BJ (cell line): ENCODE measurements around the gene LIG3. TPM values are rescaled to one million over a fixed set of nuclear protein-coding genes. Genes with fewer than 3 reads are reported as not detected.

Experiments
- CTCF ChIA-PET: fragments of 350-600 bp; formaldehyde crosslinking; extraction: SDS; loops from one replicate; lab custom pipeline; 2021; ENCODE audit warnings: antibody characterized with exemption, inconsistent platforms; lab: Yijun Ruan, JAX
- POLR2A ChIA-PET: fragments of 300-600 bp; sonication (Branson Sonifier 250); formaldehyde crosslinking; extraction: SDS; loops from one replicate; lab custom pipeline; 2021; ENCODE audit warnings: antibody characterized with exemption; lab: Charles Lee
- DNase-seq: peaks from one replicate; pipeline ENCODE4 v3.0.0-alpha.2; 2011; ENCODE audit warnings: low read depth
- H3K27me3 ChIP-seq: 2 replicates; pipeline ENCODE4 v1.6.0; 2011; ENCODE audit warnings: low read length; ENCODE audit not compliant: control insufficient read depth, insufficient read depth
- H3K36me3 ChIP-seq: 2 replicates; pipeline ENCODE4 v1.5.1; 2011; ENCODE audit warnings: low read length; ENCODE audit not compliant: control insufficient read depth, insufficient read depth
- H3K4me3 ChIP-seq: 2 replicates; pipeline ENCODE4 v1.5.1; 2011; ENCODE audit warnings: low read depth, mild to moderate bottlenecking, control low read depth, low read length
- CTCF ChIP-seq: IDR thresholded peaks from 2 replicates; pipeline ENCODE4 v1.5.1; 2011; ENCODE audit warnings: low read depth, mild to moderate bottlenecking, control low read depth, inconsistent platforms, low read length, moderate library complexity; ENCODE audit not compliant: insufficient read depth
- polyA plus RNA-seq: library from polyadenylated mRNA; depleted of rRNA; stranded (reverse); fragments of >200 nt; gene quantifications from 2 replicates; pipeline ENCODE4 v1.2.3, GENCODE V29; 2011

LIG3 gene
- polyA plus RNA-seq, 1 experiment, result 31.1 TPM

- no peak for TF ChIP-seq CTCF
- H3K4me3 ChIP-seq, result no peak overlapping the region
- POLR2A ChIA-PET, result no interaction called here
- CTCF ChIA-PET, result interaction anchor here (1.9 kb wide), 1 partner anchor 10 kb away, joined by 7 read pairs; no protein-coding TSS in a partner anchor
- no peak for DNase-seq
- no peaks in the 10 kb centered on the region for H3K36me3 ChIP-seq
- H3K27me3 ChIP-seq, result no peaks in the 10 kb centered on the region
Observed at GRCh38 chr17:34974794-34975785, 5.2 kb upstream of the LIG3 start.

DNA sequence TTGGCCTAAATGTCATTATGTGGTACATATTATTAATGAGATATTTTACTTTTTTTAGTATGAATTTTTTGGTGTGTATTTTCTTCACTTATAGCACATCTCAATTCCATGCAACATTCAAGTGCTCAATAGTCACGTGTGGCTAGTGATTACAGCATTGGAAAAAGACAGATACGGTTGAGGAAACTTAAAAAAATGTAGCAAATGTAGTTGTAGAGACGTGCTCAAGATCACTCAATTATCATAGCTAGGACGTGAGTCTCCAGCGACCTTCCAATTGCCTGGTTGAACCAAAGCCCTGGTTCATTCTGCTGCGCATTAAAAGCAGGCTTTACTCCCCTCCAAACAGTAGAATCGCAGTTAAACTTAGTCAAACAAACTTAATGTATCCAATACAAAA is 1.2 kb upstream of the LIG3 start:
- Histone ChIP-seq H3K27me3 (no peaks in the 10 kb centered on the region), H3K4me3 (no peak overlapping the region), H3K36me3 (no peaks in the 10 kb centered on the region)
- DNase-seq, result no peak
- ChIA-PET CTCF (no interaction called here), POLR2A (no interaction called here)
- TF ChIP-seq CTCF, result no peak

- Histone ChIP-seq H3K27me3 (no peaks in the 10 kb centered on the region), H3K4me3 (peak overlapping the region; percentile 79), H3K36me3 (no peaks in the 10 kb centered on the region)
- CTCF ChIA-PET, result interaction anchor here (0.7 to 2.7 kb wide), 4 partner anchors 110 to 559 kb away, joined by 3 to 11 read pairs (median 4); partner anchors contain the start of gene RAD51D
- no peak for DNase-seq
- POLR2A ChIA-PET, result no interaction called here
- TF ChIP-seq CTCF, result no peak
Observed at GRCh38 chr17:34979650-34980352, 511 bp upstream of the LIG3 start.

GRCh38 chr17:34980681-34981537 is 597 bp downstream of the LIG3 start:
- peak; percentile 53 for TF ChIP-seq CTCF
- Histone ChIP-seq H3K27me3 (no peaks in the 10 kb centered on the region), H3K36me3 (no peaks in the 10 kb centered on the region), H3K4me3 (peak overlapping the region; percentile 79)
- no peak for DNase-seq
- ChIA-PET POLR2A (interaction anchor here (0.7 to 1.1 kb wide), 2 partner anchors 19 to 596 kb away, joined by 3 to 4 read pairs; partner anchors contain the start of genes CCT6B and ZNF830), CTCF (interaction anchor here (0.7 to 2.7 kb wide), 12 partner anchors 10 to 561 kb away, joined by 3 to 11 read pairs (median 3); partner anchors contain the start of genes NLE1 and RAD51D)
